Neuronal stem cell (in vitro differentiated cells): ENCODE results near the gene FCMR.

ENCODE experiments used
- DNase-seq: peaks from one replicate; pipeline ENCODE4 v3.0.0-alpha.2; 2013; ENCODE audit warnings: low spot score
- H2AFZ ChIP-seq: one replicate; pipeline ENCODE4 v1.6.1; 2013; ENCODE audit warnings: mild to moderate bottlenecking, low read length, inconsistent platforms
- H2AK5ac ChIP-seq: 2 replicates; pipeline ENCODE4 v1.6.1; 2013; ENCODE audit warnings: low read depth, mild to moderate bottlenecking, inconsistent platforms, low read length, moderate library complexity, mixed read lengths
- H2BK120ac ChIP-seq: 2 replicates; pipeline ENCODE4 v1.6.1; 2013; ENCODE audit warnings: low read depth, mild to moderate bottlenecking, inconsistent platforms, low read length, moderate library complexity, mixed read lengths
- H2BK12ac ChIP-seq: one replicate; pipeline ENCODE4 v1.6.1; 2013; ENCODE audit warnings: low read length, inconsistent platforms
- H2BK15ac ChIP-seq: 2 replicates; pipeline ENCODE4 v1.6.1; 2013; ENCODE audit warnings: mild to moderate bottlenecking, low read length, inconsistent platforms, mixed read lengths
- H2BK5ac ChIP-seq: one replicate; pipeline ENCODE4 v1.6.1; 2013; ENCODE audit warnings: inconsistent platforms, mild to moderate bottlenecking, low read length, moderate library complexity
- H3K14ac ChIP-seq: one replicate; pipeline ENCODE4 v1.6.1; 2013; ENCODE audit warnings: low read length, inconsistent platforms
- H3K18ac ChIP-seq: 2 replicates; pipeline ENCODE4 v1.6.1; 2013; ENCODE audit warnings: low read length, inconsistent platforms
- H3K23ac ChIP-seq: 2 replicates; pipeline ENCODE4 v1.6.1; 2013; ENCODE audit warnings: low read depth, mild to moderate bottlenecking, mixed read lengths, low read length, inconsistent platforms; ENCODE audit not compliant: poor library complexity
- H3K27ac ChIP-seq: replicated peaks from 3 replicates; pipeline ENCODE4 v1.5.1; 2013; ENCODE audit warnings: low read length, inconsistent platforms
- H3K27me3 ChIP-seq, 3 experiments: 2 replicates each; pipeline ENCODE4 v1.6.1; 2013; ENCODE audit warnings: low read length in 3 of 3, mild to moderate bottlenecking in 2 of 3, inconsistent platforms in 1 of 3, low read depth in 1 of 3, mixed read lengths in 1 of 3, moderate library complexity in 1 of 3; ENCODE audit not compliant: control insufficient read depth in 3 of 3, insufficient read depth in 3 of 3
- H3K36me3 ChIP-seq, 2 donors: replicated peaks in 1 of 2; 2 replicates each; pipeline ENCODE4 v1.6.1; 2013; ENCODE audit warnings: low read length in 2 of 2; ENCODE audit not compliant: control insufficient read depth in 2 of 2, insufficient read depth in 2 of 2
- H3K4ac ChIP-seq: 2 replicates; pipeline ENCODE4 v1.6.1; 2013; ENCODE audit warnings: inconsistent platforms, mild to moderate bottlenecking, low read length, moderate library complexity
- H3K4me1 ChIP-seq, 2 donors: 1 replicate in 1 of 2; 2 replicates in 1 of 2; pipeline ENCODE4 v1.6.1; 2013; ENCODE audit warnings: low read length in 2 of 2, low read depth in 1 of 2; ENCODE audit not compliant: control insufficient read depth in 2 of 2, insufficient read depth in 1 of 2
- H3K4me2 ChIP-seq: one replicate; pipeline ENCODE4 v1.6.1; 2013; ENCODE audit warnings: mild to moderate bottlenecking, low read length, inconsistent platforms; ENCODE audit not compliant: insufficient read depth, poor library complexity, severe bottlenecking
- H3K4me3 ChIP-seq, 2 donors: 2 replicates each; pipeline ENCODE4 v1.5.1; 2013; ENCODE audit warnings: low read length in 2 of 2, mild to moderate bottlenecking in 2 of 2, inconsistent platforms in 1 of 2, moderate library complexity in 1 of 2
- H3K79me1 ChIP-seq: one replicate; pipeline ENCODE4 v1.6.1; 2013; ENCODE audit warnings: low read depth, mild to moderate bottlenecking, inconsistent platforms, low read length, moderate library complexity
- H3K9ac ChIP-seq: one replicate; pipeline ENCODE4 v1.6.1; 2013; ENCODE audit warnings: mild to moderate bottlenecking, low read depth, low read length, inconsistent platforms; ENCODE audit not compliant: poor library complexity
- H3K9me3 ChIP-seq, 2 donors: replicated peaks in 1 of 2; 2 replicates each; pipeline versions ENCODE3 to v1.6.1; 2013; ENCODE audit warnings: low read length in 2 of 2, mild to moderate bottlenecking in 2 of 2, inconsistent platforms in 1 of 2, low read depth in 1 of 2, mixed read lengths in 1 of 2, moderate library complexity in 1 of 2; ENCODE audit not compliant: control insufficient read depth in 2 of 2, insufficient read depth in 1 of 2
- H4K8ac ChIP-seq: one replicate; pipeline ENCODE4 v1.6.1; 2013; ENCODE audit warnings: low read depth, mild to moderate bottlenecking, inconsistent platforms, low read length, moderate library complexity
- H4K91ac ChIP-seq: one replicate; pipeline ENCODE4 v1.6.1; 2013; ENCODE audit warnings: low read length, low read depth, mild to moderate bottlenecking, inconsistent platforms; ENCODE audit not compliant: poor library complexity
- WGBS, 2 donors: extraction: QIAGEN DNeasy Blood & Tissue Kit; methylation state at CpG; one replicate each; pipeline ENCODE4 v1.1.7; 2013; ENCODE audit warnings: missing lambda C conversion rate in 2 of 2, mixed read lengths in 1 of 2; ENCODE audit not compliant: insufficient read length in 2 of 2, insufficient replicate concordance in 1 of 2; ENCODE audit errors: extremely low coverage in 2 of 2; 5-methylcytosine and 5-hydroxymethylcytosine counted together

Gene FCMR

DNA sequence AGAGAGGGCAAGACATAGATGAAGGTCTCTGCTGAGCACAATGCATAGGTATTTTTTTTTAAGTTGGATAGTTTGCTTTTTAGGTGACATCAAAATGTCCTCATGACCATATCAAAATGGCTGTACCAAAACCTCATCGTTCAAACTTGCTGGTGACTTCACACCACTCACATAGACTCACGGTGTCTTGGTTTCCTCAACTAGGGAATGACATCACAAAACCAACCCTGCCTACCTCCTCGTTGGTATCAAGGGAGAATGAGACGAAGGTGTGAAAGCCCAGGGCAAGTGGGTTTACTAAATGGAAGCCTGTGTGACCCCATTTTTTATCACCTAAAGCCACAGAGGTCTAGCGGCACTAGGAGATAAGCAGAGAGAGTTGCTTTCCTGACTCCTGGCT, 23.0 kb upstream of the FCMR start:
- peaks cover 0 to 2% of the 10 kb centered on the region in 2 donors for H3K9me3 ChIP-seq
- DNase-seq: no peak
- no peak overlapping the region for H2BK120ac ChIP-seq
- H3K79me1 ChIP-seq: no peaks in the 10 kb centered on the region
- WGBS, 2 donors: no CpG with 5 or more reads among the region's 5 CpGs
- H2AFZ ChIP-seq: no peak overlapping the region
- no peak overlapping the region for H3K4ac ChIP-seq
- no peaks in the 10 kb centered on the region for H3K4me1 ChIP-seq
- H2BK15ac ChIP-seq: no peak overlapping the region
- H3K9ac ChIP-seq: no peak overlapping the region
- no peak overlapping the region for H3K4me2 ChIP-seq
- H2AK5ac ChIP-seq: peak overlapping the region; percentile 6
- H3K27ac ChIP-seq: no peak overlapping the region
- no peaks in the 10 kb centered on the region for H3K36me3 ChIP-seq
- peaks cover 0 to 23% (median 0%) of the 10 kb centered on the region in 3 experiments for H3K27me3 ChIP-seq
- H4K8ac ChIP-seq: no peak overlapping the region
- H3K14ac ChIP-seq: no peak overlapping the region
- no peak overlapping the region for H3K18ac ChIP-seq
- no peak overlapping the region for H2BK12ac ChIP-seq
- H3K4me3 ChIP-seq: no peak overlapping the region
- H4K91ac ChIP-seq: no peak overlapping the region
- H2BK5ac ChIP-seq: no peak overlapping the region
- H3K23ac ChIP-seq: no peak overlapping the region

DNA sequence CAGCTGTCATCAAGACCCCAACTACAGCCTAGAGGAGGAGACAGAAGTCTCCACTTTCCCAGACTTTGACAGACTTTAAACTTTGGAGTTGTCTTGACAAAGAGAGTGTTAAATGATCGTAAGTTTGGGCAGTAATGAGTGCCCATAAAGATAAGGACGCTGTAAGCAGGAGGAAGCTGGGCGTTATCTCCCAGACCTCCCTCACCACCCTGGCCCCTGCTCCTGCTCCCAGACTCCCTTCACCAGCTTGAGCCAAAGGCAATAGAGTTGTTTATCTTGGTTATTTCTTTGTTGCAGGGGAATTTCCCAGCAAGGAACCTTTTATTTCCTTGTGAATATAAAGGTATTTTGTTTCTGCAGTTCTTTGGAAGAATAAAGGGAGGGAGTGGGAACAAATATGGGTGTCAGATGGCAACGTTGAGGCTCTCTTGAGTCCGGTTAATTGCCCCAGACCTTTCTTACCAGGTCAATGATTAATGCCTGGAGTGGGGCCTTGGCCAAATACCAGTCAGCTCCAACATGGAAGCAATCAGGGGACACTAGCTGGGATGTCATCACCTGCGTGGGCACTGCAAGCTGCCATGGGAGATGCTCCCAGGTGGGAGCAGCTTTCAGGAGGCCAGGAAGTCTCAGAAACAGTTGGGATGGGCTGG, 20.2 kb upstream of the FCMR start:
- Histone ChIP-seq H4K91ac (no peak overlapping the region), H3K36me3 (no peaks in the 10 kb centered on the region), H3K4ac (no peak overlapping the region), H3K27me3 (peaks cover 0 to 15% (median 0%) of the 10 kb centered on the region in 3 experiments), H3K27ac (no peak overlapping the region), H2AK5ac (no peak overlapping the region), H3K4me2 (no peak overlapping the region), H4K8ac (no peak overlapping the region), H3K14ac (no peak overlapping the region), H2BK12ac (no peak overlapping the region), H2BK5ac (no peak overlapping the region), H3K23ac (no peak overlapping the region), H3K9ac (no peak overlapping the region), H3K4me3 (no peak overlapping the region), H3K18ac (no peak overlapping the region), H3K9me3 (peaks cover 0 to 2% of the 10 kb centered on the region in 2 donors), H2BK15ac (no peak overlapping the region), H2AFZ (no peak overlapping the region), H3K79me1 (no peaks in the 10 kb centered on the region), H2BK120ac (no peak overlapping the region), H3K4me1 (no peaks in the 10 kb centered on the region)
- no CpG with 5 or more reads among the region's 6 CpGs for WGBS, 2 donors
- DNase-seq: no peak

DNA sequence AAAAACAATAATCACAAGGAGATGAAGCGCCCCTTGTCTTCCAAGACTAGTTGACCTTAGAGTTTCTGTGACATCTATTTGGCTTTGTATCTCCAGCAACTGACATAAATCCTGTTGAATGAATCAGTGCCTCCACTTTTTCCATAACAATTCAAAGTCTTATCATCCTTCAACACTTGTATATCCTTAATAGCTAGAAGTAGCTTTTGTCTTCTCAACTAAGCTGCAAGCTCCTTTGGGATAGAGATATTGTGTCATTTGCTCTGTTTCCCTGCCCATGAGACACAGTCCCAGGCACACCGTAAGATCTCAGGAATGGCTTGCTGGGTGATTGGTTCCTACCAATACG, 18.8 kb upstream of the FCMR start:
- Histone ChIP-seq H3K18ac (no peak overlapping the region), H2BK15ac (no peak overlapping the region), H3K27ac (no peak overlapping the region), H4K8ac (no peak overlapping the region), H3K27me3 (peaks cover 0 to 14% (median 0%) of the 10 kb centered on the region in 3 experiments), H2BK120ac (no peak overlapping the region), H3K9ac (no peak overlapping the region), H3K36me3 (no peaks in the 10 kb centered on the region), H3K4me3 (no peak overlapping the region), H3K9me3 (peaks cover 0 to 2% of the 10 kb centered on the region in 2 donors), H3K4me1 (no peaks in the 10 kb centered on the region), H4K91ac (no peak overlapping the region), H3K14ac (no peak overlapping the region), H2AK5ac (no peak overlapping the region), H3K23ac (no peak overlapping the region), H3K4ac (no peak overlapping the region), H3K4me2 (no peak overlapping the region), H3K79me1 (no peaks in the 10 kb centered on the region), H2BK12ac (no peak overlapping the region), H2BK5ac (no peak overlapping the region), H2AFZ (no peak overlapping the region)
- no peak for DNase-seq
- WGBS, 2 donors: no CpG with 5 or more reads among the region's 3 CpGs

DNA sequence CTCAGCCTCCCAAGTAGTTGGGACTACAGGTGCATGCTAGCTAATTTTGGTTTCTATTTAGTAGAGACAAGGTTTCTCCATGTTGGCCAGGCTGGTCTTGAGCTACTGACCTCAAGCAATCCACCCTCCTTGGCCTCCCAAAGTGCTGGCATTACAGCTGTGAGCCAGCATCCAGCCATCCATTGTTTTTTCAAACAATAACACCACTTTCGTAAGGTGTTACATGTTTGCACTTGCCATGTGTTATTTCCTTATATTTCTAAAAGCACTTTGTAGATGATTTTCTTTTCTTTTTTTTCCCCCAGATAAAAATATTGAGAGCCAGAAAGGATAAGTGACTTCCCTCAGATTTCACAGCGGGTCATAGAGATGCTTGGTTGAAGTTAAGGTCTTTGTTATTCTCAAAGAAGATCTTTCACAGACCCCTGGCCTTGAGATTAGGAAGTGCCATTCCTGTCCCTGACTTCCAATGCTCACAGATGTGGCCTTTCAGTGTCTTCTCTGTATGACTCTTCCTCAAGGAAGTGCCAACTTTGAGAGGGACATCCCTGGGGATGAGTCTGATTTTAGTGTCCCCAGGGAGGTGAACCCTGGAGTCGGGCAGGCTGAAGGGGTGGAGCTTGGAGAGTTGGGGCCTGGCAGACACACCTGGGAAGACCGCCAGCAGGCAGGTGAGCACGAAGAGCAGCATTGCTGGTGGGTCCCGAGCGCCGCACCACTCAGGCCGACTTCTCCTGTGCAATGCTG, 18.3 kb upstream of the FCMR start:
- no peak overlapping the region for H2BK5ac ChIP-seq
- H3K4me2 ChIP-seq: no peak overlapping the region
- H3K27ac ChIP-seq: no peak overlapping the region
- H3K14ac ChIP-seq: no peak overlapping the region
- no peak overlapping the region for H3K9ac ChIP-seq
- peaks cover 0 to 2% of the 10 kb centered on the region in 2 donors for H3K9me3 ChIP-seq
- no peak overlapping the region for H3K4ac ChIP-seq
- no peak overlapping the region for H2BK15ac ChIP-seq
- no peak overlapping the region for H2AK5ac ChIP-seq
- peaks cover 0 to 9% (median 0%) of the 10 kb centered on the region in 3 experiments for H3K27me3 ChIP-seq
- no peaks in the 10 kb centered on the region for H3K79me1 ChIP-seq
- no peaks in the 10 kb centered on the region for H3K36me3 ChIP-seq
- no peak overlapping the region for H3K18ac ChIP-seq
- H2AFZ ChIP-seq: no peak overlapping the region
- no peak overlapping the region for H3K23ac ChIP-seq
- no peak overlapping the region for H4K91ac ChIP-seq
- no CpG with 5 or more reads among the region's 9 CpGs for WGBS, 2 donors
- H3K4me3 ChIP-seq: no peak overlapping the region
- H2BK120ac ChIP-seq: no peak overlapping the region
- H3K4me1 ChIP-seq: no peaks in the 10 kb centered on the region
- DNase-seq: no peak
- H4K8ac ChIP-seq: no peak overlapping the region
- H2BK12ac ChIP-seq: no peak overlapping the region
